ENCODE data around the gene TNKS1BP1. TPM values are rescaled to one million over a fixed set of nuclear protein-coding genes. Genes with fewer than 3 reads are reported as not detected.

TNKS1BP1 gene
- total and polyA plus RNA-seq, 9 of the 15 experiments (the other 6 are each of a cell fraction or from before 2014, with no cell fraction given): 1.1 to 47.2 (median 10.9) TPM

DNA sequence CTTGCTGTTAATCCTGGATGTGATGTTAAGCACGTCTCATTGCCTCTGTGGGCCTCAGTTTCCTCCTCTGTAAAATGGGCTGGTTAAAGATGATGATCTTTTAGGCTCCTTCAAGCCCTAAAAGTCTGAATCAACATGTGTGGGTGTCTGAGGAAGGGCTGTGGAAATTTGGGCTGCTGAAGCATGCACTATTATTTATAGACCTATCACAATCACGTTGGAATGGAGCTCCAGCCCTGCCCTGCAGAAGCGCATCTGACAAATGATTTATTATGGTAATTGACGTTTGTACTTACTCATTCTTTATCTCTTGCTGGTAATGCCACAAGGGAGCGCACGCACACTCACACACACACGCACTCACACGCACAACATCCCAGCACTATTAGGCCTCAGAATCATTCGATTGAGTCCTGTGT lies 33.8 kb upstream of the TNKS1BP1 start (continued):
- TF ChIP-seq, protein P1, sequence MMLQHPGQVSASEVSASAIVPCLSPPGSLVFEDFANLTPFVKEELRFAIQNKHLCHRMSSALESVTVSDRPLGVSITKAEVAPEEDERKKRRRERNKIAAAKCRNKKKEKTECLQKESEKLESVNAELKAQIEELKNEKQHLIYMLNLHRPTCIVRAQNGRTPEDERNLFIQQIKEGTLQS (IDR thresholded peaks at IDR 0.05): peak; percentile 41; the same call in 1 of the 2 replicates
- TF ChIP-seq, protein P1 (CRISPR knock-in tag; conservative IDR thresholded peaks at IDR 0.05): no peak
- peak; percentile 32; the same call in 1 of the 2 replicates for TF ChIP-seq CBFA2T3 (IDR thresholded peaks at IDR 0.05)
- peak; percentile 98 for TF ChIP-seq RBM25 (IDR thresholded peaks at IDR 0.05; ENCODE audit: low read depth, low read length, severe bottlenecking)
- no peak for TF ChIP-seq ZSCAN32 (CRISPR knock-in tag; IDR thresholded peaks at IDR 0.05)
- TF ChIP-seq MCM7 (IDR thresholded peaks at IDR 0.05): no peak
- no peak for TF ChIP-seq NCOA4 (IDR thresholded peaks at IDR 0.05; ENCODE audit: partially characterized antibody)
- TF ChIP-seq BRCA1 (IDR thresholded peaks at IDR 0.05): no peak
- TF ChIP-seq BRCA1 (CRISPR knock-in tag; IDR thresholded peaks at IDR 0.05): no peak
- TF ChIP-seq, protein P2, sequence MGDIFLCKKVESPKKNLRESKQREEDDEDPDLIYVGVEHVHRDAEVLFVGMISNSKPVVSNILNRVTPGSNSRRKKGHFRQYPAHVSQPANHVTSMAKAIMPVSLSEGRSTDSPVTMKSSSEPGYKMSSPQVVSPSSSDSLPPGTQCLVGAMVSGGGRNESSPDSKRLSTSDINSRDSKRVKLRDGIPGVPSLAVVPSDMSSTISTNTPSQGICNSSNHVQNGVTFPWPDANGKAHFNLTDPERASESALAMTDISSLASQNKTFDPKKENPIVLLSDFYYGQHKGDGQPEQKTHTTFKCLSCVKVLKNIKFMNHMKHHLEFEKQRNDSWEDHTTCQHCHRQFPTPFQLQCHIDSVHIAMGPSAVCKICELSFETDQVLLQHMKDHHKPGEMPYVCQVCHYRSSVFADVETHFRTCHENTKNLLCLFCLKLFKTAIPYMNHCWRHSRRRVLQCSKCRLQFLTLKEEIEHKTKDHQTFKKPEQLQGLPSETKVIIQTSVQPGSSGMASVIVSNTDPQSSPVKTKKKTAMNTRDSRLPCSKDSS (IDR thresholded peaks at IDR 0.05; ENCODE audit: low read depth, partially characterized antibody): no peak
- TF ChIP-seq MTA3 (IDR thresholded peaks at IDR 0.05; ENCODE audit: borderline replicate concordance): peak; percentile 33; the same call in 1 of the 2 replicates
- no peak for TF ChIP-seq BRD4 (IDR thresholded peaks at IDR 0.05)
- TF ChIP-seq GTF2E2 (tag; IDR thresholded peaks at IDR 0.05): no peak
- peak; percentile 30 for TF ChIP-seq DACH1 (IDR thresholded peaks at IDR 0.05; ENCODE audit: partially characterized antibody)
- no peak for TF ChIP-seq STAT5B (CRISPR knock-in tag; IDR thresholded peaks at IDR 0.05)
- no peak for TF ChIP-seq ATF1 (CRISPR knock-in tag; IDR thresholded peaks at IDR 0.05)
- peak; percentile 68 for TF ChIP-seq ATF1 (tag; IDR thresholded peaks at IDR 0.05)
- peak; percentile 96; the same call in 1 of the 2 replicates for TF ChIP-seq SMARCA5 (IDR thresholded peaks at IDR 0.05)
- no peak for TF ChIP-seq SREBF1 (IDR thresholded peaks at IDR 0.05; ENCODE audit: borderline replicate concordance, low read depth, low read length)
- peak; percentile 64 for TF ChIP-seq JUND (IDR thresholded peaks at IDR 0.05; ENCODE audit: borderline replicate concordance, low read depth, low read length)
- TF ChIP-seq JUND (tag; IDR thresholded peaks at IDR 0.05; ENCODE audit: borderline replicate concordance, low read depth, low read length): peak; percentile 82; the same call in 2 of the 3 replicates
- TF ChIP-seq CCAR2 (IDR thresholded peaks at IDR 0.05; ENCODE audit: low read depth, low read length): no peak
- TF ChIP-seq BHLHE40 (IDR thresholded peaks at IDR 0.05; ENCODE audit: low read length): 0 out of 2 replicates have a peak, but pooled peaks have one; percentile 52
- peak; percentile 28 to 75; a peak in 3 of 4 replicates for TF ChIP-seq RCOR1 (IDR thresholded peaks at IDR 0.05; ENCODE audit: borderline replicate concordance in 1 of 2, low read depth in 2 of 2, low read length in 2 of 2)
- TF ChIP-seq, protein P3, sequence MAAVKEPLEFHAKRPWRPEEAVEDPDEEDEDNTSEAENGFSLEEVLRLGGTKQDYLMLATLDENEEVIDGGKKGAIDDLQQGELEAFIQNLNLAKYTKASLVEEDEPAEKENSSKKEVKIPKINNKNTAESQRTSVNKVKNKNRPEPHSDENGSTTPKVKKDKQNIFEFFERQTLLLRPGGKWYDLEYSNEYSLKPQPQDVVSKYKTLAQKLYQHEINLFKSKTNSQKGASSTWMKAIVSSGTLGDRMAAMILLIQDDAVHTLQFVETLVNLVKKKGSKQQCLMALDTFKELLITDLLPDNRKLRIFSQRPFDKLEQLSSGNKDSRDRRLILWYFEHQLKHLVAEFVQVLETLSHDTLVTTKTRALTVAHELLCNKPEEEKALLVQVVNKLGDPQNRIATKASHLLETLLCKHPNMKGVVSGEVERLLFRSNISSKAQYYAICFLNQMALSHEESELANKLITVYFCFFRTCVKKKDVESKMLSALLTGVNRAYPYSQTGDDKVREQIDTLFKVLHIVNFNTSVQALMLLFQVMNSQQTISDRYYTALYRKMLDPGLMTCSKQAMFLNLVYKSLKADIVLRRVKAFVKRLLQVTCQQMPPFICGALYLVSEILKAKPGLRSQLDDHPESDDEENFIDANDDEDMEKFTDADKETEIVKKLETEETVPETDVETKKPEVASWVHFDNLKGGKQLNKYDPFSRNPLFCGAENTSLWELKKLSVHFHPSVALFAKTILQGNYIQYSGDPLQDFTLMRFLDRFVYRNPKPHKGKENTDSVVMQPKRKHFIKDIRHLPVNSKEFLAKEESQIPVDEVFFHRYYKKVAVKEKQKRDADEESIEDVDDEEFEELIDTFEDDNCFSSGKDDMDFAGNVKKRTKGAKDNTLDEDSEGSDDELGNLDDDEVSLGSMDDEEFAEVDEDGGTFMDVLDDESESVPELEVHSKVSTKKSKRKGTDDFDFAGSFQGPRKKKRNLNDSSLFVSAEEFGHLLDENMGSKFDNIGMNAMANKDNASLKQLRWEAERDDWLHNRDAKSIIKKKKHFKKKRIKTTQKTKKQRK (IDR thresholded peaks at IDR 0.05; ENCODE audit: borderline replicate concordance, low read depth, low read length): no peak
- TF ChIP-seq TRIM24 (IDR thresholded peaks at IDR 0.05): no peak
- TF ChIP-seq ZNF354B (CRISPR knock-in tag; IDR thresholded peaks at IDR 0.05): no peak
- no peak for TF ChIP-seq GATAD2A (IDR thresholded peaks at IDR 0.05)
- 0 out of 2 replicates have a peak, but pooled peaks have one; percentile 22 for TF ChIP-seq PYGO2 (tag; IDR thresholded peaks at IDR 0.05)

Data from K562 (cell line).